ENCODE measurements around the gene R3HDM2.
"Not testable (repeated sequence)": the region's sequence is repeated elsewhere in the genome, so short reads cannot be mapped to it uniquely, and the experiment has no call there.

- not testable (repeated sequence) for TF ChIP-seq EZH2 (IDR thresholded peaks at IDR 0.05; ENCODE audit: borderline replicate concordance, insufficient read depth, low read depth, low read length, poor library complexity, severe bottlenecking); CTCF (IDR thresholded peaks at IDR 0.05)
Observed at GRCh38 chr12:57414160-57414559, 16.7 kb downstream of the R3HDM2 start.

Measured in B cell (primary cell).